ENCODE measurements around the gene CALB2.
"Not testable (repeated sequence)": the region's sequence is repeated elsewhere in the genome, so short reads cannot be mapped to it uniquely, and the experiment has no call there.

The CALB2 gene, protein sequence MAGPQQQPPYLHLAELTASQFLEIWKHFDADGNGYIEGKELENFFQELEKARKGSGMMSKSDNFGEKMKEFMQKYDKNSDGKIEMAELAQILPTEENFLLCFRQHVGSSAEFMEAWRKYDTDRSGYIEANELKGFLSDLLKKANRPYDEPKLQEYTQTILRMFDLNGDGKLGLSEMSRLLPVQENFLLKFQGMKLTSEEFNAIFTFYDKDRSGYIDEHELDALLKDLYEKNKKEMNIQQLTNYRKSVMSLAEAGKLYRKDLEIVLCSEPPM

DNA sequence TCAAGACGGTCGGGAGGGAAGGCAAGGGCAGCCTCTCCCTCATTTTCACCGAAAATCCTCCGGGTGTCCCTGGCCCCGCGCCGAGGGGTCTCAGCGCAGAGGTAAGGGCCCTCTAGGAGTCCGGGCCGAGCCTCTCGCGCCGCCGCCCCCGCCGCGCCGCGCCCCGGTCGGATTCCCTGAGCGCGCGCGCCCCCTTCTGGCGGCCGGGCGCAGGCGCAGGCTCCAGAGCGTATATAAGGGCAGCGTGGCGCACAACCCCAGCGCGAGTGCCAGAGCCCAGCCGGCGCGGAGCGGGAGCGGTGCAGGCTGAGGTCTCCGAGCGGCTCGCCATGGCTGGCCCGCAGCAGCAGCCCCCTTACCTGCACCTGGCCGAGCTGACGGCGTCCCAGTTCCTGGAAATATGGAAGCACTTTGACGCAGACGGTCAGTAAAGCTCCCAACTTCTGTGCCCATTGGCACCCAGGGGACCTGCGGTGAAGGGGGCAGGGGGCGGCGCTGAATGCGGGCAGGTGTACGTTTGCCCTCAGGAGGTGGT is at the start of gene CALB2:
Gene CALB2 (plus strand): TSS at position 260 of the 535 bp plus-strand sequence. CDS start 70 bp downstream, at position 330.
- peak; percentile 75 for DNase-seq

DNA sequence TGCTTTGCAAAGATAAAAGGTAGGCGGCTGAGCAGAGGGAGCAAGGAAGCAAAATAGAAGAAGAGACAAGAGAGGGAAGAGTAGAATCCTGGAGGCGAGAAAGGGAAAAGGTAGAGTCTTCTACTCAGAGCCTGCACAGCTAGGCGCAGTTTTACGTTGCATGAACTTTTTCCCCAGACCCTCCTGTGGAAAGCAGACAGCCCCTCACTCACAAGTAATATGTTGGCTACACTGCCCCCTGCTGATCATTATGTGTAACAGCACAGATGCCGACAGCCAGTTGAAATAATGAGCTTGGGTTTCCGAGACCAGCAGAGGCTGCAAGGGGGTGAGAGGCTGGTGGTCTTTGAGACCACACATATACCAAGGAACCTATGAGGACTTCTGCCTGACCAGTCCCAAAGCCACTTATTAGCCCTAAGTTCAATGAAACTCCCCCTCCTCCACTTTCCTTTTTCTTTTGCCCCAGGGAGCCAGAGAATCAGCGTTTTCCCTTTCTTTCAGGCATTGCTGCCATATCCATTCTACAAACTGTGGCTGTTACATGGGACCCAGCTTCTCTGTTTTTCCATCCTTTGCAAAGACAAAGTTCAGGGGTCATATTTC is 46.9 kb upstream of the CALB2 start:
- DNase-seq: peak; percentile 25

DNA sequence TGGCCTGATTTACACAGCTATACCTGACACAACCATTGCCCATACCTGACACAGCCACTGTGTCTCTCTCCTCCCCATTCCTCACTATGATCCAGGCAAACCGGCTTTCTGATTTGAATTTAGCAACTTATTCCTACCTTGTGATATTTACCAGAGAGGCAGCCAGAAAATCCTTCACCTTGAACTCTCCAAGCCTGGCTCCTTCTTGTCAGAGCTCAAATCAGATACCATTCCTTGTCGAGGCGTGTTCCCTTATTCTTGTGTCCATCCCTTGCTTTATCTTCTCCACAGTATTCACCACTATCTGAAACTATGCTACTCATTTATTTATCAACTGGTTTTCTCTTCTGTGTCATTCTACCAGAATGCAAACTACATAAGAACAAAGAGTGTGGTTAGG is 44.9 kb upstream of the CALB2 start:
- DNase-seq: not testable (repeated sequence)

DNA sequence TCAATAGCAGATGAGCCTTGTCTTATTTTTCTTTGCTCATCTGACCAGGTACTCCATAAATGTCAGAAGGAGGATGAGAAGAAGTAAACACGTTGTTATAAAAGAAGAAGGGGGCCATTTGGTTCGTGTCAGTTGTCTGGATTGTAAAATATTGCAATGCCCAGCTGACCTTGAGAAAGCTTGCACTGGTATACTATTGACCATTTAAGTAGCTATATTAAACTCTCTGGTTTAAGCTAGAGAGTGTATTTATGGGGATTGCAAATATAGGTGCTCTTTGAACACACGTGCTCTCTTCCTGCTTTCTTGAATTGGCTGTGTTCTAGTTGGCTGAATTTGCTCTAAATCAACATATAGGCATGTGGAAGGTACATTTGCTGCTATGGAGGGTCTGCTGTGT is 43.3 kb upstream of the CALB2 start:
- no peak for DNase-seq

DNA sequence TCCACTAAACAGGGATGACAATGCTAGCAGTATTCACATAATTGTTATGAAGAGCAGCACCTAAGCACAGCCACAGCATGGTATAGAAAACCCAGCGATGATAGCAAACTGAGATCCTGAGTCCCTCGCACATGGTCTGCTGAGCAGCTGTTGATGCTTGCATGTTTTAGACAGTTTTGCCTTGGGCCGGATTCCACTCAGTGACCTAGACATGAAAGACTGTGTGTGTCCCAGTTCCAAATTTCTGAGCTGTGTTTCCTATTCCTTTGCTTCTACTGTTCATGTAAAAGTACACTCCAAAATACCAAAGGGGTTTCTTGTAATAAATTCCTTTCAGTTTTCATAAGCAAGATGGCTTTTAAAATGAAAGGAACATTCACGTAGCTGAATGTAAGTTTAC is 38.5 kb upstream of the CALB2 start:
- DNase-seq: no peak

DNA sequence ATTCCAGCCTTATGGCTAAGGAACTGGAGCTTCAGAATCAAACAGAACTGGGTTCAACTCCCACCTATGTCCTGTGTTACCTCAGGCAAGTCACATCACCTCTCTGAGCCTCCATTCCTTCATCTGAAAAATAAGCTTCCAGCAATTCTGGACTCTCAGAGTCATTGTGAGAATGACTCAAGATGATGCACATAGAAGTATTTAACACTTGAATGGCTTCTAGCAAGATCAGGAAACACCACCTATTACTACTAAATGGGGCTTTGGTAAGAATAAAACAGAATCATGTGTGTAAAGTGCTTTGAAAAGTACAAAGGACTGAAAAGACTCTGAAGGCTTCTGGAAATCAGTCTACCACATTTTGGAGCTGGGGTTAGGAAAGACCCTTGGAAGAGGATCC is 30.8 kb upstream of the CALB2 start:
- DNase-seq: no peak

DNA sequence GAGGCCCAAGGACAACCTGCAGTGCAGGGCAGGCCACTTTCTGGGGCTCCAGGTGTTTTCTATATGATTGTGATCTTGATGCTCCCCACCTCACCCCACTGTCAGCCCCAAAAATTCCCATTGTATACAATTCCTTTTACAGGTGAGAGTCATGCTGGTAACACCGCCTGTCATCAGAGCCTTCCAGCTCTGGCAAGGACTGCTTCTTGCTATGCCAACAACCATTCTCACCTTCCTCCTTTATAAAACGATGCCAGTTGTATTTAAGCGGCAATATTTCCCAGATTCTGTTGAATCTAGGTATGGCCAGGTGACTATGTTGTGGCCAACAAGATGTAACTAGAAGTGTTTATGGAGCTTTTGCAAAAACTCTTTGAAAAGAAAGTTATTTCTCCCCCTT is 30.4 kb upstream of the CALB2 start:
- no peak for DNase-seq

DNA sequence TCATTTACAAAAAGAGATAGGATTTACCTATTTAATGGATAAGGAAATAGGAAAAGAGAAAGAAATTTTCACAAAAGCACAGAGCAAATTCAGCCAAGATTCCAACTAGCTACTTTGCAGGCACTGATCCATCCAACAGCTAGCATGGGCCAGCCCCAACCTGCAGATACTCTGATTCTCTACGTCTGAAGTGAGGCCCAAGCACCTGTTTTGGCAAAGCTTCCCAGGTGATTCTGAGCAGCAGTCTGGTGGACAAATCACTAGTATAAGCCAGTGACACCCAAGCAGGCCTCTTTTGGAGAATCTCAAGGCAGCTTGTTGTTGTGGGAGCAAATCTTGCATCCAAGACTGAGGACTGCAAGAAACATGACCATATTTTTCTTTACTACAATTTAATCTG is 20.9 kb upstream of the CALB2 start:
- no peak for DNase-seq

DNA sequence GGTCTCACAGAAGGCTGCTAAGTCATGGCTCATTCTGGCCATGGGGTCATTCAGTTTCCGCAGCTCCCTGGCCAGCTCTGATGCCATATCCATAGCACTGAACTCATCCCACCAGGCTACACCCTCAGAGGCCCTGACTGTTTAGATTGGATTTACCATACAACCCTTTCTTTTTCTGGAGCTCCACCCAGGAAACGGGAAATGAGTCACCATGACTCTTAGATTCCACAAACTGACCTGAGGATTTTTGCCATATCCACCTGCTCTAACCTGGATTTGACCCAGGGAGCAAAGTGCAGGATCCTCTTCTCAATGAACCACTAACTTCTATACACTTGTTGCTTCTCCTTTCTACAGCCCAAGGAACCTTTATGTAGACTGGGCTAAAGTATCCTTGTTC is 20.3 kb upstream of the CALB2 start:
- DNase-seq: no peak

DNA sequence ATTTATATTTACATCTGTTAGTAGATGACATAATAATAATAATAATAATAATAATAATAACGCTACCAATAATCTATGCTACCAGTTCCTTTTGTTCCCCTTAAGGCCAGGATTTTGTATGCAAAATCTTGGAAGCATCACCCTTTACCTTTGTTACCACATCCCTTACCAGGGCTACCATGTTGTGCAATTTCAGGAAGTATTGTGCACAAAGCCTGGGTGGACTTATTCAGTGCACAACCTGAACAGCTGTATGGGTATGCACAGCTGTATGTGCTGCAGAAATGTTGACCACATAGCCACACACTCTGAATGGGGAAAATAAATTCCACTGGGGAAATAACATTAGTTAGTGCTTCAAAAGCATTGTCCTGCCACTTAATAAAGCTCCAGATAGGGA is 19.9 kb upstream of the CALB2 start:
- DNase-seq: no peak

DNA sequence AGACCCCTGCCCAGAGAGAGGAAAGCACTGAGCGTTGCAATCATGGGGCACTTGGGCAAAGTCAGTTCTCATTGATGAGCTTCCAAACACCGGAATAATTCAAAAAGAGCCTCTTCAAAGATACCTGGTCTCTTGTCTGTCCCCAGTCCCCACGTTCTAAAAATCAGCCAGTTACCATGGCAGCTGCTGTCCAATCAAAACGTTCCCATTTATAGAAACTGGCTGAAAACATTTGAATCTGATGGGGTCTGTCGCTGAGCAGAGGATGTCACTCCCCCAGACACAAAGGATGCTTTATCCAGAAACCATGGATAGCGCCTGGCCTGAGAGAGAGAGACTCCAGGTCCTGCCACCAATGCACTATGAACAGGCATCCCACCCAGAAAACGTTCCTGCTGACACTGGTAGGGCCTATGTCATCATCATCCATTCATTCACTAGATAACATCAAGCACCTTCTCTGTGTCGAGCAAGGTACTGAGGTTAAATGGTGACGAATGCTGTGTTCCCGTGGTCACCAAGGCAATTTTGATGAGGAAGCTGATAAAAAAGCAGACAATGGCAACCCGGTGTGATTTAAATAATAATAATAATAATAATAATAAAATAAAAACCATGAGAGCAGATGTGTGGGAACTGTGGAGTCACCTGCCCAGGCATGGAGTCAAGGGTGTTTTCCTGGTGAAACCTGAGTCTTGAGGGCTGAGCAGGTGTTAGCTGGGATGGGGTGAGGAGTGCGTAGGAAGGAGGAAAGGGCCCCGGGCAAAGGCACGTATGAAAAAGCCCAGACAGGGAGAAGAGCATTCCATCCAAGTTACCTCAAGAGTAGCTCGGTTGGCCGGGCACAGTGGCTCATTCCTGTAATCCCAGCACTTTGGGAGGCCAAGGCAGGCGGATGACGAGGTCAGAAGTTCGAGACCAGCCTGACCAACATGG is 19.0 kb upstream of the CALB2 start:
- DNase-seq: no peak

DNA sequence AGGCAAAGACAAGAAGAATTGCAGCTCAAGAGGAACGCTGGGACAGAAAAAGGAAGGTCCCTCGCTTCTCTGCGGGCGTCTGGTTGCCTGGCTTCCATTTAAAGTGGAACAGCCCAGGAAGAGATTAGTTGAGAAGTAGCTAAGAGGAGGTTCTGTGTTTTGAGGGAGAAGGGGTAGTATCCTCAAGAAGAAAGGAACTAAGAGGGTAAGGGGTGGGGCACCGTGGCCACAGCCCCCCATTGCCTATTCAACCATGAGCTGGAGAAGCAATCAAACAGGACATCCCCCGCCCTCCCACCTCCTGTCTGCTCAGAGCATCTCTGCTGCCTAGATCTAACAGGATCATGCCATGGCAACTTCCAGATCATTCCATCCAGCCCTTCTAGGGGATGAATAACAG is 18.1 kb upstream of the CALB2 start:
- DNase-seq: no peak

DNA sequence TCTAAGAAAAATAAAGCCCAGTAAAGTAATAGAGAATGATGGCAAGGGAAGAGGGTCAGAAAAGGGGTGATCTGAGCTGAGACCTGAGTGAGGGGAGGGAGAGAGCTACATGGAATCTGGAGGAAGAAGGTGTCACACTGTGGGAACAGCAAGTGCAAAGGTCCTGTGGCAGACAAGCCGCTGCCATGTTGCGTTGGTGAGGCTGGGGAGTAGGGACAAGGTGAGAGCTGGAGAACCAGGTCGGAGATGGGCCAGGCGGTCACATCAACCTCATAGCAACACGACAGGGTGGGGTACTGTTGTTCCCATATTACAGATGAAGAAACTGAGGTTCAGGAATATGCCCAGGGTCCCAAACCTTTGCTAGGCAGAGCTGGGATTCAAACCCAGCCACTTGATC is 16.6 kb upstream of the CALB2 start:
- no peak for DNase-seq

DNA sequence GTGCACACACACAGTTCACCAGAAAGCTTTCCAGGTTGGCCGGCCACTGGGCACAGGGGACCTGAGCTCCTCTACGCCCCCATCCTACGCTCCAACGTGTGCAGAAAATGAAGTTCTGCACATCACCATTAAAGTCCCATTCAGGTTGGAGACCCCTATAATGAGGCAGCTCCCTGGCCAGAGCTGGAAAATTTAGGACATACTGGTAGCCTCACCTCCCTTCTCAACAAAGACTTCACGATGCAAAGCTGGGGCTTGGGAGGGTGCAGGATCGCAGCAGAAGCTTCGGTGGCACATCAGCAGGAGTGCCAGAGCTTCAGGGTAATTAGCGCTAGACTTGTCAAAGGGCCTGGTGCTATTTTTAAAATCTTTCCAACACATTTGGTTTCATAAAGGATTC is 15.4 kb upstream of the CALB2 start:
- DNase-seq: no peak

DNA sequence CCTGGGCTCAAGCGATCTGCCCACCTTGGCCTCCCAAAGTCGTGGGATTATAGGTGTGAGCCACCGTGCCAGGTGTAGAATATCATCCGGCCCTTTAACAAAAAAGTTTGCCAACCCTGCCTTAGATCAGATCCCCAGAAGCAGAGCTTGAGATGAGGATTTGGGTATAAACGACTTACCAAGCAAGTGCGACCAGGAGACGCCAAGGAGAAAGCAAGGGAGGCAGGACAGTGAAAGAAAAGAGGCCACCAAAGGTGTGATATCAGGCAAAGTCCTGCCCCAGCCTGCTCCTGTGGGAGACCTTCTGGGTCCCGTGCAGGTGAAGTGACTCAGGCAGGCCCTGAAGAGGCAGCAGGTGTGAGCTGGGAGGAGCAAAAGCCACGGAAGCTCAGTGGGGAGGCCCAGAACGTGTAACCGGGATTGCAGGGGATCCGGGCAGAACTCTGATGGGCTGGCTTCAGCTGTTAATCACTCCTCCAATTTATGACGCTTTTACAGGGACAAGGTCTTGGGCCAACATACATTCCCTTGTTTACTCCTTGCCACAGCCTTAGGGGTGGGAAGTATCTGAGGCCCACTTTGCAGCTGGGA is 14.1 kb upstream of the CALB2 start:
- DNase-seq: no peak

DNA sequence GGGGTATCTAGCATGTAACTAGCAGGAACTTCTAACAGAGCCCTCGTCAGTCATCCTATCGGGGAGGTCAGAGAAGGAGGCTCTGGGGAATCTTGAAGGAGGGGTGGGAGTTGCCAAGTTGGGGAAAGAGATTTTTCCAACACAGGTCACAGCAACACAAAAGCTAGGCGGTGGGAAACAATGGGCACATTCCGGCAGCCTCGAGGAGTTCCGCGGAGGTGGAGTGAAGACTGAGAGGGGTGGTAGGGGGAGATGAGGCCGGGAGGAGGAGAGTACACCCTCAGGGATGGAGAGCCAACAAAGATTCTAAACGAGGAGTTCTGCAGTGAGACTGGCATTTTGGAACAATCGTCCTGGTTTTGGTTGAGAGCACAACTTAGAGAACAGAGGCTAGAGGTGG is 13.5 kb upstream of the CALB2 start:
- DNase-seq: no peak

DNA sequence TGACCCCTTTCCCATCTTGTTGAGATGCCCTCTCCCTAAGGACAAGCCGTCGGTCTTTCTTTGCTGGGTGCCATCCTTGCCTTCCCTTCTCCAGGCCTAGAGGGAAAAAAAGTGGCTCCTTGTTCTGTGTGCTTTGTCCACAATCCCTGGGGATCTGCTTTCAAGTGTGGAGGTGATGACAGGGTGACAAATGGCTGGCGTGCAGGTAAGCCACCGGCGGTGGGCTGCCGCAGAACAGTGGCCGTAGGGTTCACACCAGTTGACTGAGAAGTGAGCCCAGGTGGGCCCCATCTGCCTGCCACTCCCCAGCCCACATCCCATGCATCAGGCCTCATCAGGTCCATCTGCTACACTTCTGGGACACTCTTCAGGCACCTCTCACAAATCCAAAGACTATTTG is 11.4 kb upstream of the CALB2 start:
- no peak for DNase-seq

DNA sequence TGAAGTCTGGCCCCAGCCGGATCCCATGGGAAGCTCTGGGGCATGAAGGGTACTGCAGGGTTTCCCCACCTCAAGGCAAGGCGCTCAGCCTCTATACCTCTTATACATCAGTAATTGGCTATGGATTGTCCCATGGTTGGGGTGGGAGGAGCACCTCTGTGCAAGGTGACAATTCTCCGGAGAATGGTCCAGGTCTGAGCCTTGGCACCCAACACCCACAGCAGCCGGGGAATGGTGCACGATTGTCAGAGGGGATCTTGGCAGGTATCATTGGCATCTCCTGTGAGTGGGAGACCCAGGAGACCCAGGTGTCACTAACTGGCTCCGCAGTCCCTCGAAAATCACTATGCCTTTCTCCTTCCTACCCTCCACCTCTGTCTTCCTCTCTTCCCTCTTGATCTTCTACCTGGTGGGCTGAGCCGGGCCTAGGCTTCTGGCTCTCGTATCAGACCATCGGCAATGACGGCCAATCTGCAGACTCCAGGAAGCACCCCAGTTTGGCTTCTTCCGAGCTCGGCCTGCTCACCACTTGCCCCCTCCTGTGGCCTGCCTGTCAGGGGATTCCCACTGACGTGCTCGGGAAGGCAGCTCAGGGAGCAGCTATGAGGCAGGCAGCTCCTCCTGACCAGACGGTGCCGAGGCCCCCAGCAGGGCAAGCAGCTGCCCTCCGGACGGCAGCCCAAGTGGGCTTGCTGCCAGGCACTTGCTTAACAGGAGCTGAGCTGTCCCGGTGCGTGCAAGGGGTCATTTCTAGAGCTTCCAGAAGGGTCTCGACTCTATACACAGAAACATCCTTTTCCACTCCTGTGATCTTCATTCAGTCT is 10.0 kb upstream of the CALB2 start:
- no peak for DNase-seq

DNA sequence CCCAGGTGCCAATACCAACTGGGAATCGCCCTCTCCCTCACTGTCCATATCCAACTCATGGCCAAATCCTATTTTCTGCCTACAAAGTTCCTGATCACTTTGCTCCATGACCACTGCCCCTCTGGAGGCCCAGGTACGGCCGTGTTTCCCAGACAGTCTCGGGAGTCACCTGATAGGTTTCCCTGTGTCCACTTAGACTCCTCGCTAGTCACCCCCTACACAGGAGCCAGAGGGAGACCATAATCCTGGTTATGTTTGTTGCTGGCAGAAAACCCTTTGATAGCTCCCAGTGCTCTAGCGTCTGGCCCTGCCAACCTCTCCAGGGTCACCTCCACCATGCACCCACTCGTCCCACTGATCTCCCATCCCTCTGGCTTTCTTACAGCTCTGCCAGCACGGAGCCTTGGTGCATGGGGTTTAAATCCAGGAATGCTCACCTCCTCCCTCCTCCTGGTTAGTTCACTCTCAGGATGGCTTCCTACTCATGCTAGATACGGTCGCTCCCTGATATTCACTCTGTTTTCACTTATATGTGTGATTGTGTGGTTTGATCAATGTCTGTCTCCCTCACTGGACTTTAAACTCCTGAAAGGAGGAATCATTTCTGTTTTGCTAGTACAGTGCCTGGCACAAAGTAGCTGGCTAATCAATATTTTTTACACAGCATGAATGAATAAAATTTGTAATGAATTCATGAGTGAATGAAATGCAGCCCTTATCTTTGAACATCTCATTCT is 7.5 kb upstream of the CALB2 start:
- DNase-seq: no peak

DNA sequence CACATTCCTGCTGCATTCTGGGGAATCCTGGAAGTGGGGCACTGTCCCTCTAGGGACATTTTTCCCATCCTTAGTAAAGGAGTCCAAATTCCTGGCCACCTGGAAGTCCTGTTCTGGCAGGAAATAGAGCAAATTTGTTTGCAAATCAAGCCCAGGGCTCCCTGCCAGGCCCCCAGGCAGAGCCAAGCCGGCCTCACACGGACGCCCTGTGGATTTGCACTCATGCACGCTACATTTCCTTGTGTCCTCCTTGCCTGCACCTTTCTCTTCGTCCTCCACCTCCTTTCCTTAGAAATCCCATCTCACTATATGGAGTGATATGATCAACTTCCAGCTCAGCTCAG is 7.0 kb upstream of the CALB2 start:
- no peak for DNase-seq

DNA sequence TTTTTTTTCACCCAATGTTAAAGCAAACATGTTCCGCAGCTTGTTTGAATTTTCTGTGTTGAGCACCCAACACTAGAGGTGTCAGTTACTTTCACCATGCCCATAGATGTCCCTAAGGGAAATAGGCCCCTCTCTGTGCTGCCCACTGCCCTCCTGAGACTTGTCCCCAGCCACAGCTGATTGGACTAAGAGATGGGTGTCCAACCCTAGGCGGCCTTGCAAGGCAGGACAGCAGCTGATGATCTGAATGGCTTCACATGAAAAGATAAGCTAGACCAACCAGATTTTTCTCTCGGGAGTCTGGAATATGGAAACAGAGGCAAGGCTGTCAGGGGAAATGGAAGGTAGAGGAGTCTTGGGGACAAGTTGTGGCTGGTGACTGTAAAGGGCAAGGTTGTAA is 6.1 kb upstream of the CALB2 start:
- DNase-seq: no peak

DNA sequence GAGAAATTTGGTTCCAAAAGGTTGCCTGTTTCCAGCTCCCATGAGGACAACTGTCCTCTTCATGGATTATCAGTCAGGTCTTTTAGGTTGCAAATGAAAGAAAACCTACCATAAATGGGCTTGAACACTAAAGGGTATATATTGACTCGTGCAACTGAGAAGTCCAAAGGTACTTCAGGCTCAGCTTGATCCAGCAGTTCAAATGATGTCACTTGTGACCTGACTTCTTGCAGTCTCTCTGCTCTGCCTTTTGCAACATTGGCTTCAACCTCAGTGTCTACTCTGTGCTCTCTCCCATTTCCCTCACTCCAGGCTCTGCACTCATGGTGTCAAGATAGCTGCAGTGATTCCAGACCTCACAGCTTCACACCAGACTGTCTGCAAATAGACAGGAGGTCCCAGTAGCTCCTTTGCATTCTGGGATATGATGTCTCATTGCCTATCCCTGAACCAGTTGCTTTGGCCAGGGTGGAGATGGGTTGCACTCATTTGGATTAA is 5.5 kb upstream of the CALB2 start:
- no peak for DNase-seq
